Trophoblast cell (in vitro differentiated cells and primary cell): ENCODE data around the gene MCM5.
A peak's percentile ranks its signal among the peaks of the same experiment; 100 is the strongest.

Experiments used
- DNase-seq, 2 donors: peaks; one replicate each; pipeline ENCODE4 v3.0.0-alpha.2; 2016
- H2AFZ ChIP-seq: 2 replicates; pipeline ENCODE4 v1.6.1; 2013; ENCODE audit warnings: low read length, moderate library complexity, mild to moderate bottlenecking; ENCODE audit not compliant: insufficient read depth, poor library complexity
- H2AK5ac ChIP-seq: 2 replicates; pipeline ENCODE4 v1.6.1; 2013; ENCODE audit warnings: mild to moderate bottlenecking, low read length
- H2BK120ac ChIP-seq: 2 replicates; pipeline ENCODE4 v1.6.1; 2013; ENCODE audit warnings: low read length, mild to moderate bottlenecking, moderate library complexity; ENCODE audit not compliant: insufficient read depth, poor library complexity
- H2BK12ac ChIP-seq: 2 replicates; pipeline ENCODE4 v1.6.1; 2013; ENCODE audit warnings: mild to moderate bottlenecking, low read length, moderate library complexity
- H2BK5ac ChIP-seq: 2 replicates; pipeline ENCODE4 v1.6.1; 2013; ENCODE audit warnings: low read length, low read depth, moderate library complexity, mild to moderate bottlenecking; ENCODE audit not compliant: poor library complexity
- H3K14ac ChIP-seq: 2 replicates; pipeline ENCODE4 v1.6.1; 2013; ENCODE audit warnings: mild to moderate bottlenecking, low read length
- H3K18ac ChIP-seq: 2 replicates; pipeline ENCODE4 v1.6.1; 2013; ENCODE audit warnings: mild to moderate bottlenecking, low read length
- H3K23ac ChIP-seq: 2 replicates; pipeline ENCODE4 v1.6.1; 2013; ENCODE audit warnings: low read length
- H3K27ac ChIP-seq: 2 replicates; pipeline ENCODE4 v1.5.1; 2013; ENCODE audit warnings: low read depth, mild to moderate bottlenecking, inconsistent platforms, low read length, moderate library complexity
- H3K27me3 ChIP-seq: 2 replicates; pipeline ENCODE4 v1.6.1; 2013; ENCODE audit warnings: inconsistent platforms, mild to moderate bottlenecking, low read length, moderate library complexity; ENCODE audit not compliant: insufficient read depth
- H3K36me3 ChIP-seq, 2 experiments: 1 replicate in 1 of 2; 2 replicates in 1 of 2; pipeline ENCODE4 v1.6.1; 2013; ENCODE audit warnings: low read length in 2 of 2, mild to moderate bottlenecking in 2 of 2, moderate library complexity in 1 of 2; ENCODE audit not compliant: insufficient read depth in 2 of 2, control insufficient read depth in 1 of 2
- H3K4ac ChIP-seq: 2 replicates; pipeline ENCODE4 v1.6.1; 2013; ENCODE audit warnings: low read depth, mild to moderate bottlenecking, low read length, moderate library complexity
- H3K4me1 ChIP-seq, 2 experiments: 1 replicate in 1 of 2; 2 replicates in 1 of 2; pipeline ENCODE4 v1.6.1; 2013; ENCODE audit warnings: low read length in 2 of 2, mild to moderate bottlenecking in 2 of 2, moderate library complexity in 1 of 2; ENCODE audit not compliant: insufficient read depth in 2 of 2, control insufficient read depth in 1 of 2
- H3K4me2 ChIP-seq: 2 replicates; pipeline ENCODE4 v1.6.1; 2013; ENCODE audit warnings: inconsistent platforms, mild to moderate bottlenecking, low read length, moderate library complexity
- H3K4me3 ChIP-seq: 2 replicates; pipeline ENCODE4 v1.5.1; 2013; ENCODE audit warnings: mild to moderate bottlenecking, low read depth, low read length, inconsistent platforms
- H3K79me1 ChIP-seq: one replicate; pipeline ENCODE4 v1.6.1; 2013; ENCODE audit warnings: low read length
- H3K79me2 ChIP-seq: 2 replicates; pipeline ENCODE4 v1.6.1; 2013; ENCODE audit warnings: low read length, mild to moderate bottlenecking; ENCODE audit not compliant: control insufficient read depth, insufficient read depth, poor library complexity
- H3K9ac ChIP-seq: 2 replicates; pipeline ENCODE4 v1.6.1; 2013; ENCODE audit warnings: mild to moderate bottlenecking, low read length
- H3K9me3 ChIP-seq: 2 replicates; pipeline ENCODE4 v1.6.1; 2013; ENCODE audit warnings: low read depth, mild to moderate bottlenecking, control low read depth, inconsistent platforms, low read length; ENCODE audit not compliant: insufficient read depth
- H4K12ac ChIP-seq: 2 replicates; pipeline ENCODE4 v1.6.1; 2013; ENCODE audit warnings: low read depth, mild to moderate bottlenecking, low read length, moderate library complexity
- H4K8ac ChIP-seq: 2 replicates; pipeline ENCODE4 v1.6.1; 2013; ENCODE audit warnings: low read depth, mild to moderate bottlenecking, low read length, moderate library complexity
- H4K91ac ChIP-seq: one replicate; pipeline ENCODE4 v1.6.1; 2013; ENCODE audit warnings: low read depth, mild to moderate bottlenecking, low read length, moderate library complexity
- WGBS: extraction: QIAGEN DNeasy Blood & Tissue Kit; methylation state at CpG from one replicate; pipeline ENCODE4 v1.1.7; 2013; ENCODE audit warnings: missing lambda C conversion rate; ENCODE audit not compliant: insufficient read length, insufficient coverage; ENCODE audit errors: extremely low coverage; 5-methylcytosine and 5-hydroxymethylcytosine counted together

MCM5 gene

GRCh38 chr22:35375526-35375925 is 24.4 kb upstream of the MCM5 start:
- Histone ChIP-seq H2BK5ac (no peak overlapping the region), H3K4ac (no peak overlapping the region), H3K27ac (no peak overlapping the region), H3K4me1 (peaks cover 24 to 33% of the 10 kb centered on the region in 2 experiments), H3K79me1 (peaks cover 40% of the 10 kb centered on the region), H3K23ac (no peak overlapping the region), H3K14ac (no peak overlapping the region), H2AFZ (no peak overlapping the region), H4K91ac (peak overlapping the region; percentile 7), H3K79me2 (peaks cover 6% of the 10 kb centered on the region), H3K9ac (no peak overlapping the region), H3K4me3 (no peak overlapping the region), H3K9me3 (peaks cover 2% of the 10 kb centered on the region), H2AK5ac (no peak overlapping the region), H3K18ac (no peak overlapping the region), H2BK120ac (no peak overlapping the region), H2BK12ac (peak overlapping the region; percentile 86), H3K4me2 (no peak overlapping the region), H3K27me3 (no peaks in the 10 kb centered on the region), H4K8ac (no peak overlapping the region), H4K12ac (no peak overlapping the region), H3K36me3 (no peaks in the 10 kb centered on the region)
- WGBS: no CpG with 5 or more reads among the region's 8 CpGs
- DNase-seq: no peak

GRCh38 chr22:35376728-35377472 is 23.0 kb upstream of the MCM5 start:
- H3K4ac ChIP-seq: peak overlapping the region; percentile 54

GRCh38 chr22:35377735-35378134 is 22.2 kb upstream of the MCM5 start:
- Histone ChIP-seq H3K27me3 (no peaks in the 10 kb centered on the region), H3K79me1 (peaks cover 45% of the 10 kb centered on the region), H3K4me1 (peaks cover 22 to 33% of the 10 kb centered on the region in 2 experiments), H3K36me3 (no peaks in the 10 kb centered on the region), H2AK5ac (peak overlapping the region; percentile 63), H4K8ac (no peak overlapping the region), H3K4me3 (no peak overlapping the region), H3K27ac (peak overlapping the region; percentile 42), H3K79me2 (peaks cover 7% of the 10 kb centered on the region), H3K9me3 (no peaks in the 10 kb centered on the region), H2BK5ac (no peak overlapping the region), H2AFZ (no peak overlapping the region), H3K23ac (no peak overlapping the region), H3K9ac (no peak overlapping the region), H3K18ac (peak overlapping the region; percentile 30), H2BK12ac (peak overlapping the region; percentile 20), H4K91ac (peak overlapping the region; percentile 87), H3K4ac (peak overlapping the region; percentile 39), H2BK120ac (peak overlapping the region; percentile 84), H3K4me2 (no peak overlapping the region), H4K12ac (no peak overlapping the region), H3K14ac (peak overlapping the region; percentile 8)
- no peak for DNase-seq
- WGBS: no CpG with 5 or more reads among the region's 3 CpGs

More at GRCh38 chr22:35376728-35377472, 23.0 kb upstream of the MCM5 start:
- Histone ChIP-seq H3K18ac (peak overlapping the region; percentile 62), H3K36me3 (no peaks in the 10 kb centered on the region), H2AK5ac (peak overlapping the region; percentile 38), H2AFZ (peak overlapping the region; percentile 12), H3K79me2 (peaks cover 10% of the 10 kb centered on the region), H3K4me1 (peaks cover 26 to 36% of the 10 kb centered on the region in 2 experiments), H2BK120ac (peak overlapping the region; percentile 80), H3K27ac (peak overlapping the region; percentile 69), H4K8ac (peak overlapping the region; percentile 75), H3K9ac (no peak overlapping the region), H3K9me3 (peaks cover 2% of the 10 kb centered on the region), H3K23ac (no peak overlapping the region), H3K14ac (peak overlapping the region; percentile 59), H2BK5ac (peak overlapping the region; percentile 85), H4K91ac (peak overlapping the region; percentile 87), H3K4me3 (no peak overlapping the region), H2BK12ac (peak overlapping the region; percentile 48), H3K4me2 (peak overlapping the region; percentile 48), H3K79me1 (peaks cover 50% of the 10 kb centered on the region), H4K12ac (peak overlapping the region; percentile 48), H3K27me3 (no peaks in the 10 kb centered on the region)
- peak; percentile 97 to 99 for DNase-seq
- no CpG with 5 or more reads among the region's 17 CpGs for WGBS

GRCh38 chr22:35378621-35379020 is 21.3 kb upstream of the MCM5 start:
- peak overlapping the region; percentile 57 for H3K18ac ChIP-seq

More at GRCh38 chr22:35378621-35379020, 21.3 kb upstream of the MCM5 start:
- H3K4me1 ChIP-seq: peaks cover 22 to 33% of the 10 kb centered on the region in 2 experiments
- H2BK12ac ChIP-seq: peak overlapping the region; percentile 63
- no peaks in the 10 kb centered on the region for H3K9me3 ChIP-seq
- H2AK5ac ChIP-seq: no peak overlapping the region
- H4K12ac ChIP-seq: no peak overlapping the region
- peak in 1 of 2 donors; percentile 43 for DNase-seq
- no peak overlapping the region for H3K4me2 ChIP-seq
- peak overlapping the region; percentile 90 for H3K27ac ChIP-seq
- peak overlapping the region; percentile 61 for H2BK120ac ChIP-seq
- H3K4me3 ChIP-seq: no peak overlapping the region
- H3K4ac ChIP-seq: no peak overlapping the region
- H2BK5ac ChIP-seq: peak overlapping the region; percentile 67
- peaks cover 7% of the 10 kb centered on the region for H3K79me2 ChIP-seq
- no peak overlapping the region for H3K9ac ChIP-seq
- H4K8ac ChIP-seq: peak overlapping the region; percentile 44
- H3K79me1 ChIP-seq: peaks cover 43% of the 10 kb centered on the region
- H4K91ac ChIP-seq: peak overlapping the region; percentile 87
- peaks cover 6 to 7% of the 10 kb centered on the region in 2 experiments for H3K36me3 ChIP-seq
- H3K14ac ChIP-seq: peak overlapping the region; percentile 64
- no peaks in the 10 kb centered on the region for H3K27me3 ChIP-seq
- H2AFZ ChIP-seq: no peak overlapping the region
- no CpG with 5 or more reads among the region's 3 CpGs for WGBS
- H3K23ac ChIP-seq: no peak overlapping the region
